GM21423 (cell line): Measurements from ENCODE around the gene FRY.

Experiments
- ATAC-seq: cut with Tn5 transposase; IDR thresholded peaks from one replicate; pipeline ENCODE4 v1.9.1; 2021; ENCODE audit warnings: mild to moderate bottlenecking, moderate library complexity; ENCODE audit not compliant: unreplicated experiment

The FRY gene

GRCh38 chr13:32297206-32297605 lies 265.6 kb downstream of the FRY start:
- no peak for ATAC-seq

- no peak for ATAC-seq
Measured at GRCh38 chr13:32298695-32299094, 267.1 kb downstream of the FRY start.

GRCh38 chr13:32299893-32300292 lies 268.3 kb downstream of the FRY start:
- ATAC-seq = no peak

GRCh38 chr13:32300406-32300805 lies 268.8 kb downstream of the FRY start:
- no peak for ATAC-seq

GRCh38 chr13:32300920-32301319 lies 269.3 kb downstream of the FRY start:
- ATAC-seq = no peak

- ATAC-seq = no peak
Measured at GRCh38 chr13:32302461-32302860, 270.9 kb downstream of the FRY start.

- ATAC-seq = no peak
Measured at GRCh38 chr13:32305646-32306045, 274.1 kb downstream of the FRY start.

- peak; percentile 20 for ATAC-seq
Measured at GRCh38 chr13:32309312-32310133, 277.9 kb downstream of the FRY start.

GRCh38 chr13:32310134-32310706 lies 278.6 kb downstream of the FRY start:
- ATAC-seq = peak; percentile 57

- no peak for ATAC-seq
Measured at GRCh38 chr13:32311188-32311897, 279.8 kb downstream of the FRY start.

GRCh38 chr13:32314271-32315237 lies 283.0 kb downstream of the FRY start:
- peak; percentile 34 for ATAC-seq

GRCh38 chr13:32315238-32316027 lies 283.9 kb downstream of the FRY start, which contains the start of the genes BRCA2 and ZAR1L:
Gene BRCA2 (plus strand): TSS chr13:32315508. CDS start chr13:32316461, 953 bp downstream.
Gene ZAR1L (minus strand): TSS chr13:32315363. CDS start chr13:32311925, 3,438 bp downstream.
- peak; percentile 94 for ATAC-seq

GRCh38 chr13:32316028-32316339 lies 284.4 kb downstream of the FRY start:
- peak; percentile 46 for ATAC-seq

- no peak for ATAC-seq
Measured at GRCh38 chr13:32316501-32316900, 284.9 kb downstream of the FRY start.

GRCh38 chr13:32317716-32318465 lies 286.3 kb downstream of the FRY start:
- ATAC-seq = no peak

- no peak for ATAC-seq
Measured at GRCh38 chr13:32320528-32320927, 289.0 kb downstream of the FRY start.

GRCh38 chr13:32323912-32324311 lies 292.3 kb downstream of the FRY start:
- ATAC-seq = no peak

- ATAC-seq = no peak
Measured at GRCh38 chr13:32330441-32330840, 298.9 kb downstream of the FRY start.

GRCh38 chr13:32334671-32335070 lies 303.1 kb downstream of the FRY start:
- ATAC-seq = no peak
